T-helper 9 cell (primary cell): ENCODE measurements around the gene DENND2A.
"Not testable (repeated sequence)": the region's sequence is repeated elsewhere in the genome, so short reads cannot be mapped to it uniquely, and the experiment has no call there.

Experiments used
- DNase-seq: peaks from one replicate; pipeline ENCODE4 v3.0.0-alpha.2; 2020

DENND2A gene

DNA sequence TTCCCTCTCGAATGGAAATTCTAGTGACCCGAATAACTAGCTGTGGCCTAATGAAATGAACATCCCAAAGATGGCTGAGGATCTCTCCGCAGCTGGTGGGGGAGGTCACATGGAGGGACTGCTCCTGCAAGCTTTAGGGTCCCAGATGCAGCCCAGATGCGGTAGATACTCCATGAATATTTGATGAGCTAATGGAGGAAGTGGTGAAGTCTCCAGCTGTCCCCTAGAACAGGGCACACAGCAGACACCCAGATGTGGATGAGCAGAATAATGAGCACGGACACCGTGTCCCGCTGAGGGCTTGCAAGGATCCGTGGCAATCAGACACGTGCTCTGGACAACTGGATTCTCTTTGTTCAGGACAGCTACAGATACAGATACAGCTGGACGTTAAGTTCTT lies 59.2 kb downstream of the DENND2A start:
- no peak for DNase-seq

DNA sequence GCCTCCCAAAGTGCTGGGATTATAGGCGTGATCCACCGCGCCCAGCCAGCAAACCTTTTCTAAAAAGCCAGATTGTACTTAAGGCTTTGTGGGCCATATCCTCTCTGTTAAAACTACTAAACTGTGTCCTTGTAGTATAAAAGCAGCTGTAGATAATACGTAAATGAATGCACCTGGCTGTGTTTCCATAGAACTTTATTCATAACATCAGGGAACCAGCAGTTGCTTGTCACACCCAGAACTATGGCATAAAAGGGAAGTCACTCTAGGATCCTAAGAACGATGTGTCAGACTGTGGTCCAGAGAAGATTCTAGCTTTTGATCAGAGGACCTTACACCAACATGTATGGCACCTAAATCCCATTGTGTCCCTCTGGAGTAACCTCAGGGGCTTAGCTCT lies 63.0 kb downstream of the DENND2A start:
- DNase-seq: no peak

DNA sequence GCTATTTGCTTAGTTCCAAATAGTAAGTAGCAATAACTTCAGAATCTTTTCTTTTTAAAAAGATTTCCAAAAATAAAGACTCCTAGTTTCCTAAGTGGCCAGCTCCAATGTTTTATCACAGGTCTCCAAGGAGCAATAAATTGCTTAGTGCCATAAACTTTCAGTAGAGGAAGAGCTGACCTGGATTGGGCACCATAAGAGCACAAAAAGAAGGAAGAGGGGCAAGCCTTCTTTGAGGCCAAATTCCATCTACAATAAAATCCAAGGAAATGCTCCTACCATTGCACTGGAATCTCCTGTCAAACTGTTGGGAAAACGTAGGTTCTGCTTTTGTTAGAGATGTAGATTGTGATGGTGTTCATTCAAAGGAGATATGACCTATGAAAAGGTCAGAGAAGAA lies 64.0 kb downstream of the DENND2A start:
- no peak for DNase-seq

DNA sequence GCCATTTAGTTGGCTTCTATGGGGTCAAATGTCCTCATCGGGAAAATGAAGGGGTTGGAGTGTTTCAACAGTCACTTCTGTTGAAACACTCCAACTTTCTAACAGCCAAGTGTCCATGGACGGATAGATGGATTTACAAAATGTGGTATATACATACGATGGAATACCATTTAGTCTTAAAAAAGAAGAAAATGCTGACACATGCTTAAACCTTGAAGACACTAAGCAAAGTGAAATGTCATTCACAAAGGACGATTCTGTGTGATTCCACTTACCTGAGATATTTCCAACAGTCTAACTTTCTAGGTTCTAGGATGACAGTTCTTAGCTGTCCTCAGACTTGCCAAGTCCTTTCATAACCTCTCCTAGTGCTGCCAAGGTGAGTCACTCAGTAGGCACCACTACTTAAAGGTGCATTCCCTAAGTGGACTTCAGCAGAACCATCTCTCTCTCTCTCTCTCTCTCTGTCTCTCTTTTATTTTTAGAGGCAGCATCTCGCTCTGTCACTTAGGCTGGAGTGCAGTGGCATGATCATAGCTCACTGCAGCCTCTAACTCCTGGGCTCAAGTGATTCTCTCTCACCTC lies 69.0 kb downstream of the DENND2A start:
- no peak for DNase-seq

DNA sequence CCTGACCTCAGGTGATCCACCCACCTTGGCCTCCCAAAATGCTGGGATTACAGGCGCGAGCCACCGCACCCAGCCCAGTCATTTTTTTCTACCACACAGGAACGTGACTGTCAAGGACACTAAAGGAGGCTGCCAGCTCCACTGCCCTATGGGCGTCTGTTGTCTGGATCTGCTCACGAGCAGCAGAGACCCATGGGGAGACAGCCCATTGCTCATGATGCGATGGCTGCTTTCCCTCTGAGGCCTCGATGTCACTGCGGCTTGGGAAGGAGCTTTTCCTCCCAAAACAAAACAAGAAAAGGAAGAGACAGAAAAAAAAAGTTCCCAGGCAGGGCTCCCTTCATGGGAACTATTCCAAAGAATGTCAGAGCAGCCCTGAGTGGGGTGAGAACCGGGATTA lies 70.5 kb downstream of the DENND2A start:
- DNase-seq: no peak

DNA sequence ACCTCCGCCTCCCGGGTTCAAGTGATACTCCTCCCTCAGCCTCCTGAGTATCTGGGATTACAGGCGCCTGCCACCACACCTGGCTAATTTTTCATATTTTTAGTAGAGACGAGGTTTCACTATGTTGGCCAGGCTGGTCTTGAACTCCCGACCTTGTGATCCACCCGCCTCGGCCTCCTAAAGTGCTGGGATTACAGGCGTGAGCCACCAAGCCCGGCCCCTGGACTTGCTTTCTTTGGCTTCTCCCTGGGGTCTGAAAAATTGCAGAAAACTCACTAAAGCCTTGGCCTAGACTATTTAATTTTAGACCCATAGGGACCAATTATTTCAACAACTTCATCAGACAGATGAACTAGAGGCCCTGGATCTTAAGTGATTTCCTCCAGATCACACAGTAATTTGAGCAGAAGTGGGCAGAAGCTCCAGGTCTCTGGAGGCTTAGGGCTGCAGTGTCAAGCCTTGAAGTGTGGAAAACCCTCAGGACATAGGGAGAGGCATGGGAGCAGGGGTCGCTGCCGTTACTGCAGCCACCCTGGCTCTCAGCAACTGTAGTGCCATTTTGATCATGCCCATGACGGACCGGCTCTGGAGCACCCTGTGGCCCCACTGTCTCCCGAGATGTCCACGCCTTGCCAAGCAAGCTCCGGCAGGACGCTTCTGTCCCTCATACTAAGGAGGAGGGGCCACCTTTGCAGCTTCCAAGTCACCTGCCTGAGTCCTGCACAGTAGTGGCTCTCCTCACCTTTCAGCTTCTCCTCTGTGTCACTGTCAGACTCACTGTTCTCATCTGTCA lies 72.4 kb downstream of the DENND2A start:
- DNase-seq: no peak

DNA sequence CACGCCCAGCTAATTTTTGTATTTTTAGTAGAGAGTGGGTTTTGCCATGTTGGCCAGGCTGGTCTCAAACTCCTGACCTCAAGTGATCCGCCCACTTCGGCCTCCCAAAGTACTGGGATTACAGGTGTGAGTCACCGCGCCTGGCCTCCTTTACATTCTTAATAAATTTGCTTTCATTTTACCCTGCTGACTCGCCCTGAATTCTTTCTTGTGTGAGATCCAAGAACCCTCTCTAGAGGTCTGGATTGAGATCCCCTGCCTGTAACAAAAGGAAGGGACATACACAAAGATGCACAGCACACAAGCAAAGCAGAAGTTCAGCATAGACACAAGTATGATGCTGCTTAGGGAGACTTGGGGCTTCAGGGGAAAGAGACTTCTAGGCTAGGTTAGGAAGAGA lies 74.4 kb downstream of the DENND2A start:
- DNase-seq: not testable (repeated sequence)

DNA sequence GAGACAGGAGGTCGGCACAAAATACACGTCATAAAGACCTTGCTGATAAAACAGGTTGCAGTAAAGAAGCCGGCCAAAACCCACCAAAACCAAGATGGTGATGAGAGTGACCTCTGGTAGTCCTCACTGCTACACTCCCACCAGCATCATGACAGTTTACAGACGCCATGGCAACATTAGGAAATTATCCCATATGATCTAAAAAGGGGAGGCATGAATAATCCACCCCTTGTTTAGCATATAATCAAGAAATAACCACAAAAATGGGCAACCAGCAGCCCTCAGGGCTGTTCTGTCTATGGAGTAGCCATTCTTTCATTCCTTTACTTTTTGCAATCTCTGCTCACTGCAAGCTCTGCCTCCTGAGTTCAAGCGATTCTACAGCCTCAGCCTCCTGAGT lies 74.9 kb downstream of the DENND2A start:
- not testable (repeated sequence) for DNase-seq

DNA sequence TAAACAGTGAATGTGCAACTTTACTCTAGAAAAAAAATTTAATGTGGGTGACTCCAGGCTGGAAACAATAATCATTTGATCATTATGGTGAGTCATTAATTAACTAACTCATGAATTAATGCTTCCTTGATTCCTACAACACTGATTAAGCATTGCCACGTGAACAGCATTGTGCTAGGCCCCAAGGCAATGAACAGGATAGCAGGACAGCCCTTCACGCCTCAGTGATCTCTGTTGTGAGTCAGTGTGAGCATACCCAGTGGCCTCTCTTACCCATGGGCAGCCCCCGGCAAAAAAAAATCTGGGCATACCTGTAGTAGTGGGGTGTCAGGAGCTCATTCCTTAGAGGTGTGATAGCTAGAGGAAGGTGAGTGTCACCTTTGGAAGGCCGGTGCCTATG lies 76.0 kb downstream of the DENND2A start:
- no peak for DNase-seq

DNA sequence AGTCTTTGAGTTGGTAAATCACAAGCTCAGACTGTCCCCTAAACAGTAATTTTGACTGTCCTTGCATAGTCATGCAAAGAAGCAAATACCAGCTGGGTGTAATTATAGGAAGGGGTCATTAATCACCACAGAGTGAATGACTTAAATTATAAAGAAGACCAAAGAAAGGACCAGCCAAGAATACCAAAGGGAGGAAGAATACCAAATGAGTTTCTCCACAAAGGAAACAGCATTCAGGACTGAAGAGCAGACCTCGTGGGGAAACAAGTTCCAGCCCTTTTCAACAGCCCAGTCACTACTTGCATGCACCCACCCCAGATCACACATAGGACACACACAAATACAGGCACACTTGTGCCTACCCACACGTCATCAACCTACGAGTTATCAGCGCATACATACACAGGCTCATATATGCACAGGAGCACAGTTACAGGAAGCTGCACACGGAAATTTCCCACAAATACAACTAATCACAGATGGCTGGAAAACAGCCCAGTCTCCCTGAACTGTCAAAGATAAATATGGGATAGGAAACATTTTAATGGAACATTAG lies 77.6 kb downstream of the DENND2A start:
- DNase-seq: no peak

DNA sequence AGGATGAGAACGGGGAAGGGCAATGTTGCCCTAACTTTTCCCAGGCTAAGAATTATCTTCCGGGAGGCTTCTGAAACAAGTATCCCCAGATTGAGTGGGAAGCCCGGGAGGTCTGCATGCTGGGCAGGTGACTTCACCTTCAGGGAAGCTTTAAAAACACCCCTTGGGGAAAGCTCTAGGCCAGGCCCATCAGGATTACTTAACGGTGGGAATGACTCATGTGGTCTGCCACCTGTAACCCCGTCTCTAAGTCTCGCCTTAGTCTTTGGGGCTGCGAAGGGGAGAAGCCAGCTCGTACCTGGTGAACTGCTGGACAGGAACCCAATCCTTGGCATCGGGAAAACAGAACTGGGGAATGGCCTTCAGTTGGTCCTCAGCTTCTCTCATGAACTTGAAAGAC lies 81.2 kb downstream of the DENND2A start:
- no peak for DNase-seq

DNA sequence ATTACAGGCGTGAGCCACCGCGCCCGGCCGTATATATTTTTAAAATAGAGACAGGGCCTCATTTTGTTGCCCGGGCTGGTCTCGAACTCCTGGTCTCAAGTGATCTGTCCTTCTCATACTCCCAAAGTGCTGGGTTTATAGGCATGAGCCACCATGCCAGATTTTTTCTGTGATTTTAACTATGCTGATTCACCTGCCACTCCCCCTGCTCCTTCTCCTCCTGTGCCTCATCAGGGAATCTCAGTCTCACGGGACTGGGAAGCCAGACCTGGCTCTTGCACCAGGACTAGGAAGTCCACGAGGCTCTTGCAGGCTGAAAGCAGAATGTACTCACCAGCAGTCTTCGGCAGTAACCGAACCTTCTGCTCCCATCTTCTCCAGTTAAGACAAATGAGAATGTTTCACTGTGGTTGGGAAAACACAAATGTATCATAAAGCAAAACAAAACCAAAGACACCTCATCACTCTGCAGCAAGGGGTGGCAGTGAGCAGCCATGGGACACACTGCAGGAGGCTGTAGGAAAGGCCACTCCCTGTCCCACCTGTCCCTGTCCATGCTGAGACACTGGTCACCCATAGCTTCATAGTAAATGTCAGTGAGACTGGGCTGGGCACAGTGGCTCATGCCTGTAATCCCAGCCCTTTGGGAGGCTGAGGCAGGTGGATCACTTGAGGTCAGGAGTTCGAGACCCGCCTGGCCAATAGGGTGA lies 82.6 kb downstream of the DENND2A start:
- no peak for DNase-seq

DNA sequence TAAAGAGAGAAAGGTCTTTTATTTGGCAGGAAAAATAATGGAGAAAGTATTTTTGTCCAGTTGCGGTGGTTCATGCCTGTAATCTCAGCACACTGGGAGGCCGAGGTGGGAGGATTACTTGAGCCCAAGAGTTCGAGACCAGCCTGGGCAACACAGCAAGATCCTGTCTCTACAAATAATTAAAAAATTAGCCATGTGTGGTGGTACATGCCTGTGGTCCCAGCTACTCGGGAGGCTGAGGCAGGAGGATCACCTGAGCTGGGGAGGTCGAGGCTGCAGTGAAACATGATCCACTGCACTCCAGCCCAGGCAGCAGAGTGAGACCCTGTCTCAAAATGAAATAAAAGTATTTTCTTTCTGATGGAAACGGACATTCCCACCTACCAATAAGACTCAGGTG lies 83.5 kb downstream of the DENND2A start:
- DNase-seq: no peak

DNA sequence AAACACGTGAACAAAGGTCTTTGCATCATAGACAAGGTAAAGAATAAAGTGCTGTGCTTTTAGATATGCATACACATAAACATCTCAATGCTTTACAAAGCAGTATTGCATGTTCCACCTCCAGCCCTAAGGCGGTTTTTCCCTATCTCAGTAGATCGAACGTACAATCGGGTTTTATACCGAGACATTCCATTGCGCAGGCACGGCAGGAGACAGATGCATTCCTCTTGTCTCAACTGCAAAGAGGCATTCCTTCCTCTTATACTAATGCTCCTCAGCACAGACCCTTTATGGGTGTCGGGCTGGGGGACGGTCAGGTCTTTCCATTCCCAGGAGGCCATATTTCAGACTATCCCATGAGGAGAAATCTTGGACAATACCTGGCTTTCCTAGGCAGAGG lies 87.4 kb downstream of the DENND2A start:
- not testable (repeated sequence) for DNase-seq

DNA sequence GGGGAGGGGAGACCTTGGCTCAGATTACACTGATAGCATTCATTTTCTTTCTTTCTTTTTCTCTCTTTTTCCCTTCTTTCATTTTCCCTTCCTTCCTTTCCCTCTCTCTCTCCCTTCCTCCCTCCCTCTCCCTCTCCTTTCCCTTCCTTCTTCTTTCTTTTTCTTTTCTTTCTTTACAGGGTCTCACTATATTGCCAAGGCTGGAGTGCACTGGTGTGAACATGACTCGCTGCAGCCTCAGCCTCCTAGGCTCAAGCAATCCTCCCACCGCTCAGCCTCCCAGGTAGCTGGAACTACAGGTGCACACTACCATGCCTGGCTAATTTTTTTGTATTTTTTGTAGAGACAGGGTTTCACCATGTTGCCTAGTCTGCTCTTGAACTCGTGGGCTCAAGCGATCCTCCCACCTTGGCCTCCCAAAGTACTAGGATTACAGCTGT lies 88.4 kb downstream of the DENND2A start:
- no peak for DNase-seq

DNA sequence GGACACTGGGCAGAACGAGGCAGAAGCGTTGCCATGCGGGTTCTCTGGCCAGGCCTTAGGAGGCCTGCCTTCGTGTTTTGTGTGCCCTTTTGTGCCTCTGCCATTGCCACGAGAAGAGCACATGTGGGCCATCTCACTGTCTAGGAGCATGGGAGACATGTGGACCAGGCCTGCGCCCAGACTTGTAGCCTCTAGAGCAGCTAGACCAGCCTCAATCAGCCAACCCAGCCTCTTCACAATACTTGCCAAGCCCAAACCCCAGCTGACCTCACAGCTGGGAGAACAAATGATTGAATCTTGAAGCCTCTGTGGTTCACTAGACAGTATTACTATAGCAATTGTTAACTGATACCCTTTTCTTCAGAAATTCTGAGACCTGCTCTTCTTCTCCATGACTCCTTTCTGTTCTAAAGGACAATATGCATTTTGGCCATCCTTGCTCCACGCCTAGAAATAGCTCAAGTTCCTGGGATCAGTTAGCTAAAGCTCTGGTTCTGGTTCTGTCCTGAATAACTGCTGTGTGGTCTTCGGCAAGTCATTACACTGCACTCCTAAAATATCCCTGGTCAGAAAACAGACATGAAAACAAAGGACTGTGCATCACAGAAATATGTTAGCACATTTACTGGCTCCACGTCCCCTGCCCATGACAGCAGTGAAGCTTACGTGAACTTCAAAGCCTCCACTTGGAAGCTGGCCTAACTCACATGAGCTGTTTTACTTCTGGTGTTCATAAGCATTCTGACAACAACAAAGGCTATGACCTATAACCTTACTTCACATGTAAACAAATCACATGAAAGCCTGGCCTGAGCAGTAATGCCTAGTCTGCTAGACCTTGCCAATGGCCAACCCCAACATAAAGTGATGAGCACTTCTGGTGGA lies 89.0 kb downstream of the DENND2A start:
- DNase-seq: no peak

DNA sequence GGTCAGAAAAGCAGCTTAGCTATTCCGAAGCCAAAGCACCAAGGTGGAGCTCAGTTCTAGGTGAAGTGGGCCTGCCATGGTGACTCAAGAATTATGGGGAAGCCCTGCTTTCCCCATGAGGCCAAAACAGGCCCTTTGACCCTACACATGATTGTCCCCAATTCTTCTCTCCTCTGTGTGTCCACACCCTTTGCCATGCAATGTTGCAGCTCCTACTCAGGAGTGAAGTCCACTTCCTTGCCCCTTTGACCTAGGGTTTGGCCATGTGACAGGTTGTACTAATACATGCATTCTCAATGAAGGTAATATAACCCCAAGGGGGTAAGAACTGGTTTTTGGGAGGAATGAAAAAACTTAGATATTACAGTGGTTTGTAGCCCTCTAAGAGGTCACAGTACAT lies 93.7 kb downstream of the DENND2A start:
- DNase-seq: no peak

DNA sequence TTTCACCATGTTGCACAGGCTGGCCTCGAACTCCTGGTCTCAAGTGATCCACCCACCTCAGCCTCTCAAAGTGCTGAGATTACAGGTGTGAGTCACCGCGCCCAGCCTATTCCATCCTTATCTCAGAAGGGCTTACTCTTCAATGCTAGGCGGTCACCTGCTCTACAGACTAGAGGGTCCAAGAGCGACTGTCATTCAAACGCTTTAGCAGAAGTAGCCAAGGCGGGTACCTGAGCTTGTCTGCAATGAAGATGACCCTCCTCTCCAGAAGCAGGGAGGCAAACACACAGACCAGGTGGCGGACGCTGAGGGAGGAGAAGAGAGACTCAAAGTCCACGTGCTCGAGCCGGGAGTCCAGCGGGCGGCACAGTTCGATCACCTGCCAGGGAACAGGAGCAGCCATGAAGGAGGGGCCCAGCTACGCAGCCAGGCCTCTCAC lies 96.2 kb downstream of the DENND2A start:
- DNase-seq: no peak

DNA sequence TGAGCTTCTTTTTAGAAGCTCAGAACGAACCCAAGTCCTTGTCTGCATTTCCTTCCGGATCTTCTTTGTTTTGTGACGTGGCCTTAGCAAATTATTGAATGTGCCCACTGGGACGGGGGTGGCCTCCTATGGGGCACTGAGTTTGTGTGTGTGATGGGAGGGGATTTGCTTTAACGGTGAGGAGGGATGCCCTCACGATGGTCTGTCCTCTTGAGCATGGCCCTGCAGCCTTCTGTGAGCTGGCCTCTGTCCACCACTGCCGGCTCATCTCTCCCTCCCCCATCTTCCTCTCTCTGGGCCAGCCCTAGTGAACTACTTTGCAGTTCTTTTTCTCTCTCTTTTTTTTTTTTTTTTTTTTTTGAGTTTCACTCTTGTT lies 98.4 kb downstream of the DENND2A start:
- DNase-seq: no peak

DNA sequence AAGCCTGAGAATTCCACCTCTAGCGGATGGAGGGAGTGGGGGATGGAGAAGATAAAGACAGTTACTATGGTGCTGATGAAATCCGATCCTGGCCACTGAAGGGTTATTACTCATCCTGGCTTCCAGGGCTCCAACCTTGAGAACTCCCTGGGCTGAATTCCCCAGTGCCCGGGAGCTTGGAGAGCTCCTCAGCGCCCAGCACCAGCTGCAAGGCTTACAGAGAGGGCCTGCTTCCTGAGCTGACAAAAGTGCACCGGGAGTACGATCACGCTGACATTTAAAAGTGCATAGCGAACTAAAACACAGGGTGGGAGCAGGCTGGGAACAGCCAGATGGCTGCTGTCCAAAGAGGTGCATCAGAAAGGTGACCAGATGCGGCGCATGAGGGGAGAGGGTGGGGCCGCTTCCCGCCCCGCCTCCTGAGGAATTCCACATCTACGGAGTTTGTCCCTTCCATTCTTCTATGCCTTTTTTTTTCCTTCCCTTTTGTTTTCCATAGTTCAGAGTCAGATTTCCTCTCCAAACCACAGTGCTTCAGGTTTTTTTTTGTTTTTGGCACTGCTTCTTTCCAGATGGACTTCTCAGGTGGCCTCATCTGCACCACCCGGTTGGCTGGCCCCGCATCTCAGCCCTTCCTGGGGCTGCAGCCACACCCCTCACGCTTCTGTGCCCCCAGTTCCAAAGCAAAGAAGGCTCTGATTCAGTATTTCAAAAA lies 98.9 kb downstream of the DENND2A start:
- no peak for DNase-seq

DNA sequence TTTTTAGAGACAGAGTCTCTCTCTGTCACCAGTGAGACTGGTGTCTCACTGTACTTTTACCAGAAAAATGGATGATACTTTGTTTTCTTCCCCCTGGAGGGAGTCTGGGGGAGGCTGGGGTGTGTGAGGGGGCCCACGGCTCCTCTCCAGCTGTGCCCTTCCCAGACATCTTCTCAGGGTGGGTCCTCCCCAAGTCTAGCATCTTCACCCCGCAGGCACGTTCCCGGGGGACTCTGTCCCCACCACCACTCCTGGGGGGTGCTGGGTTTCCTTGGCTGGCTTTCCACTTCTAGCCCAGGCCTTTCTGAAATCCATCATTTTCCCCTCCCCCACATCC lies 99.5 kb downstream of the DENND2A start:
- no peak for DNase-seq

DNA sequence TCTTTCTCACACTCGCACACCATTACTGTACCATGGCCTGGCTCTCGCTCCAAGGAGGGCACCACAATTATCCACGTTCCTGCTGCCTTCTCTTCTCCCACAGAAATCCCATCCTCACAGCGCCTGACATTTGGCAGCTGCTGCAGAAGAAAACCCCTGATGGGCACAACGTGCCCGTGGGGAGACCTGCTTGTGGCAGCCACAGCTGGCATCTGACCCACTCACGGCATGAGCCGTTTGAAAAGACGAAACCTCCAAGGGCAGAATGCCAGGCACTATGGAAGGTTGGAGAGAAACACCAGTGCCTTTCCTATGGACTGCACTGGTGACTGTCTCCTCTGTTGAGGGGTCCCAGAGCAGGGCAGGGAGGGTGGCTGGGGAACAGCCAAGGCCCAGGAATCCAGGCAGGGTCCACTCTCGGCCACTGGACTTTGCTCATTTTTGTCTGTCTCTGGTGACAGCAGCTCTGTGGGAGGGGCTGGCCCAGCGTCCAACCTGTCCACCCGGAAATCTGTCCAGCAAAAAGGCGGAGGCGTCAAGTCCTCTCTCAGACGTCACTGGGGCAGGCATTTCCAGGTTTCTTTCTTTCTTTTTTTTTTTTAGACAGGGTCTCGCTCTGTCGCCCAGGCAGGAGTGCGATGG lies 100.4 kb downstream of the DENND2A start:
- DNase-seq: no peak
